GM18873 (cell line): ENCODE results near the gene OXER1.

Experiments
- ATAC-seq: cut with Tn5 transposase; IDR thresholded peaks from one replicate; pipeline ENCODE4 v1.9.1; 2021; ENCODE audit warnings: mild to moderate bottlenecking, moderate library complexity, moderate number of reproducible peaks; ENCODE audit not compliant: unreplicated experiment, low FRiP score

OXER1 gene, protein sequence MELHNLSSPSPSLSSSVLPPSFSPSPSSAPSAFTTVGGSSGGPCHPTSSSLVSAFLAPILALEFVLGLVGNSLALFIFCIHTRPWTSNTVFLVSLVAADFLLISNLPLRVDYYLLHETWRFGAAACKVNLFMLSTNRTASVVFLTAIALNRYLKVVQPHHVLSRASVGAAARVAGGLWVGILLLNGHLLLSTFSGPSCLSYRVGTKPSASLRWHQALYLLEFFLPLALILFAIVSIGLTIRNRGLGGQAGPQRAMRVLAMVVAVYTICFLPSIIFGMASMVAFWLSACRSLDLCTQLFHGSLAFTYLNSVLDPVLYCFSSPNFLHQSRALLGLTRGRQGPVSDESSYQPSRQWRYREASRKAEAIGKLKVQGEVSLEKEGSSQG

GRCh38 chr2:42764096-42764495 is at the start of gene OXER1:
TSS of gene OXER1 (minus strand) at chr2:42764135. CDS start at chr2:42764062, 73 bp downstream.
- no peak for ATAC-seq

DNA sequence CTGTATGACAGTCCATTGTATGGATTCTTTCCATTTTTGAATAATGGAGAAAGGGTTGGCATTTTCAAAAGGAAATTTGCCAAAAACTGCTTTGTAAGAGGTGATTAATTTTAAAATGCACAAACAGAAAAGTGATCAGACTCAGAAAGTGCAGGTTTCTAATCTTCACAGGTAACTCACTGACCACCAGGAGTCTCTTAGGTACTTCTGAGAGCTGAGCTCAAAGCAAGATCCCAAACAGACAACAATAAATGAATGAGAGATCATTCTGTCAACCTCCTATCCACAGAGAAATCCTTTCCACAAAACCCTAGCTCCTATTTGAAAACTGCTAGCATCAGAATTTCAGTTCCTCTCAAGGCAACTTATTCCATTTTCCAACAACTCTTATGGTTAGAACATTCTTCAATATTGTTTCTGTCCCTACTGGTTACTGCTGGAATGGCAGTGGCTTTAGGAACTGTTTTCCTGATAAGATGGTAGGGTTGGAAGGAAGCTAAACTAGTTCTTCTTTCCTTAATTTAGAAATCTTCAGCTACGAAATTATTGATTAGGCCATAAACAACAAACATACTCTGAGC is 49.1 kb upstream of the OXER1 start:
- ATAC-seq: no peak

DNA sequence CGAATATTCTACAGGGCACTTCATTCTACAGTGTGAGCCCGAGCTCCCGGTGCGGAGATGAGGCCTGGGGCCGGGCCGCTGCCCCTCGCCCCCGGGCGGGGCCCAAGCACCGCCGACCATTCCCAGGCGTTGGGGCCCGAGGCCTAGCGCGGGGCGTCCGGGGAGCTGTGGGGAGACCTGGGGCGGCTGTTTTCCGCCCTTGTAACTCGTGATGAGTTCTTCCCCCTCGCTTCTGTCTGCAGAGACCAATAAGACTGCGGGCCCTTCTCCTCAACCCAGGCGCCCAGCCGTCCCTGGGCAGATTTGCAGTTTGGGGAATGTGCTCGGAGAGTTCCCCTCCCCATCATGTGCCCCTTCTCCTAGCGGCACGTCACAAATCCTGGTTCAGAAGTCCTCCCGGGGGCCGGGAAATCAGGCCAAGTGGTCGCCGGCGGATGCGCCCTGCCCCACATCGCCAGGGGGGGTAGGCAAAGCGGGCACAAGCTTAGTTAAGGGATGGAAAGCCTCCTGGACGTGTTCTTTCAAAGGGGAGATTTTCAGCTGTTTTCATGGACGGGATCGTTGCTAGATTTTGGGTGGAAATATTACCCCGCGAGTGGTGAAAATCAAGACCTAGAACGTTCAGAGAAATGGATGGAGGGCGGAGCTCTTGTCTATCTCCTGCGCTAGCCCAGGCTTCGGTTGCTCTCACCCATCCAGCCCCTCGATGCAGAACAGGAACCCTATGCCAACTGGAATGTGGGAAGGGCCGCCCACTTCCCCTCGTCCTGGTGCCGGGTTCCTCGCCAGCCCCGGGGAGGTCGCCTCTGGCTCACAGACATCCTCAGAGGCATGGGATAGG is 47.3 kb upstream of the OXER1 start:
- peak; percentile 5 for ATAC-seq

GRCh38 chr2:42810121-42810970 is 46.4 kb upstream of the OXER1 start:
- peak; percentile 71 for ATAC-seq

- ATAC-seq: peak; percentile 32
Observed at GRCh38 chr2:42809819-42810120, 45.8 kb upstream of the OXER1 start.

DNA sequence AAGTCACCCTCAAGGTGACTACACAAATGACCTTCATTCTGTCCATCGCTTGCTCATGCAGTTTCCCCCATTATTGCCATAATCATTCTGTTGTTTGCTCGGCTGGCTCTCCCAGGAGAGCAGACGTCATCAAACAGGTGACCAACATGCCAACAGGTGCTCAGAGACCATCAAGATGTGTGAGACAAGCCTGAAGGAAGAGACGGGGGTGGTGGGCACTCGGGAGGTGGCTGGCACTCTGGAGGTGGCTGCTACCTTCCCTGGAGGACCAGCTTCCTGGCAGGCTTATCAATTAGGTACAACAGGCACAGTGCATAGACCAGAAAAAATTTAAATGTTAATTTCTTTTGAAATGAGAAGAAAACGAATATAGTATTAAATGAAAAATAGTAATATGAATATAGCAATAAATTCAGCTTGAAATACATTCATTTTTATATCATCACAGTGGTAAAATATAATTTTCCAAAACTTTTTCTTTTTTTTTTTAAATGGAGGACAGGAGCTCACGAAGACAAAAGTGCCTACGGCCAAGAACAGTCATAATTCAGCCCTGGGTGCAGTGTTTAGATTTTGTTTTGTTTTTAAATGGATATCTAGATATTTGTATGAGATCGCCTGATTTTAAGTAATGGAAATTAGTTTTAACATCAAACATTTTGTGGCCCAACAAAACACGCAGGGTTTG is 45.3 kb upstream of the OXER1 start:
- no peak for ATAC-seq

DNA sequence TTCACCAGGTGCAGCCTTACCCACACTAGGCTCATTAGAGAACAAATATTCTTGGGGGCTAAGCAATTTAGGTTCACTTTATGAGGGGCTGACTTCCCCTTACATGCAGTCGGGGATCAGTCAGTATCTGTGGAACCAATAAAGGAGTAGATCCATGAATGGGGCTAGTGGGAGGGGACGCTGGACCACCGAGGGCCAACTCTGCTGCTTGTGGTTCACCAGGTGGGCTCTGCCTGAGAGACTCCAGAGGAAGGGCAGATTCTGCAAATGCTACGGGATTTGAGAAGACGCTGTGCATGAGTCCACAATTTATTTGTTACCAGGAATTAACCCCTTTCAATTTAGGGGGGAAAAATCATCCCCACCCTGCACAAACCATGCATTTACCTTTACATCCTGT is 44.4 kb upstream of the OXER1 start:
- ATAC-seq: no peak

GRCh38 chr2:42806786-42807185 is 42.9 kb upstream of the OXER1 start:
- ATAC-seq: no peak

- ATAC-seq: no peak
Observed at GRCh38 chr2:42804891-42805290, 41.0 kb upstream of the OXER1 start.

DNA sequence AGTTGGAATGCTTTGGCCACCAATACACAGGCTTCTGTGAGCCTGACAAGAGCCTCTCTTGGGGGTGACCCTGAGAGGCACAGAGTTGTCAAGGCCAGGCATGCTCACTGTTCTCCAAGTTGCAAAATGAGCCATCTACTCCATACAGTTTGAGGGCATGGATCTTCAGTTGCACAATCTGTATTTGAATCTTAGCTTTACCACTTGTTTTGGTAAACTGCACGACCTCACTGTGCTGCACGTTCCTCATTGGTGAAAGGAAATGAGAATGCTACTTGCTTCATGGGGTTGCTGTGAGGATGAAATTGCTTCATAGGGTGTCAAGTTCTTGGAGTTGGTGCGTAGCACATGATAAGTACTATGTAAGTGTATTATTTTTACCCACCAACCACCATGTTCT is 40.4 kb upstream of the OXER1 start:
- no peak for ATAC-seq

GRCh38 chr2:42802150-42802549 is 38.2 kb upstream of the OXER1 start:
- ATAC-seq: no peak

DNA sequence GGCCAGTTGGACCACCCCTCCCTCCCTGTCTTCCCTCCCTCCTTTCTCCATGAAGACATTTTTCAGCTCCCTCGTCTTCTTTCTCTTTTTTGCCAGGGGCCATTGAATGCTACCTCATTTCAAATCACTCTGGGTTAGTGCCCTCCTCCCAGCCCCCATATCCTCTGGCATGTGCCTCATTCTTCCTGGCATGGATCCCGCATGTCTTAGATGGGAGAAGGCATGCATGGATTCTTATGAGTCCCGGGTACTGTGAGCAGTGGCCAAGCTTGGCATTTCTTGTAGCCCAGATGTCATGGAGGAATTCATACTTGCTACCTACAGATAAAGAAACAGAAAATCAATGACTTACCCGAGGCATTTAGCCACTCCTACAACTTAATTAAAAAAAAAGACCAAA is 37.4 kb upstream of the OXER1 start:
- ATAC-seq: no peak

DNA sequence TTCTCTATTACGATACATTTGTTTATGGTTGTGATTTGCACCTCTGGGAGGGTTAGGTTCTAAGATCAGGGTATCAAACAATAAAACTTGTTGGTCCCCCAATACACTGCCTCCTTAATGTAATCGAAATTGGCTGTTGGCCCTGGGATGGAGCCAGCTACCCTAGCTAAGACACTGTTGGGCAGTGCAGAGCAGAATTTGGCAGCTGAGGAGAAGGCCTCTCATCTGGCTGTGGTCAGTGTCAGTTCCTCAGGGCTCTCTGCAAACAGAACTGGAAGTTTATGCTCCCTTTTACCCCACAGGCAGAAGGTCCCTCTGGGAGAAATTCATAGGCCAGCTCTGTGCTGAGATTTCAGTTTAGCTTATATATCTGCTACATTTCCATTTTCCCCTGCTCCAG is 37.0 kb upstream of the OXER1 start:
- ATAC-seq: no peak

- no peak for ATAC-seq
Observed at GRCh38 chr2:42800461-42800962, 36.6 kb upstream of the OXER1 start.

GRCh38 chr2:42799881-42800280 is 35.9 kb upstream of the OXER1 start:
- ATAC-seq: no peak

GRCh38 chr2:42797281-42797680 is 33.3 kb upstream of the OXER1 start:
- no peak for ATAC-seq

GRCh38 chr2:42796427-42797248 is 32.7 kb upstream of the OXER1 start:
- ATAC-seq: no peak

DNA sequence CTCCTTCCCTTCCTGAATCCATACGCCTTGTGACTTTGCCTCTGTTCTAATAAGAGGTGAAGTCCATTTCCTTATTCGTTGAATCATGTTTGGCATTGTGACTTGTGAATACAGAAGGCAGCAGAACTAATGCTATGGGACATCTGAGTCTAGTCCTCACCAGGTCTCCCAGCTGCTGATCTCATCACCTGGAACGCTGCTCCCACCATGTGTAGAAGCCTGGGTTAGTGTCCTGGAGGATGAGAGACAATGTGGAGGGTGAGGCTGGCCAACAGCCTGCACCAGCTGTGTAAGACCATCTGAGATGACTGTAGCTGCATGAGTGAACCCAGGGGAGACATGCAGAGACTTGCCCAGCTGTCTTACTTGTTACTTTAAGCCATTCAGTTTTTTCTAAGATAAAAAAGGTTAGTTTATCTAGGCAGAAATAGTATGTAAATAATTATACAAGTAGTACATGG is 31.9 kb upstream of the OXER1 start:
- no peak for ATAC-seq

- ATAC-seq: no peak
Observed at GRCh38 chr2:42795275-42795674, 31.3 kb upstream of the OXER1 start.
